Lung (tissue), 12 donors: ENCODE data around the gene SLC28A3. TPM values are rescaled to one million over a fixed set of nuclear protein-coding genes. Genes with fewer than 3 reads are reported as not detected.

Experiments
- ATAC-seq: fragments of 200-7000 bp; cut with Tn5 transposase; one replicate; pipeline ENCODE4 v1.9.1; 2020; ENCODE audit warnings: moderate number of reproducible peaks; ENCODE audit not compliant: insufficient read depth, low FRiP score
- DNase-seq, 3 donors: peaks; one replicate each; pipeline ENCODE4 v3.0.0-alpha.2; 2013 to 2017
- H3K27ac ChIP-seq, 2 donors: one replicate each; pipeline ENCODE4 v1.5.1; 2013; ENCODE audit warnings: mild to moderate bottlenecking in 2 of 2, moderate library complexity in 2 of 2, control low read depth in 1 of 2, inconsistent platforms in 1 of 2, low read depth in 1 of 2, low read length in 1 of 2
- H3K27me3 ChIP-seq, 3 donors: one replicate each; pipeline ENCODE4 v1.5.1; 2013; ENCODE audit warnings: low read length in 2 of 3; ENCODE audit not compliant: control insufficient read depth in 3 of 3, insufficient read depth in 3 of 3
- H3K36me3 ChIP-seq, 4 donors: one replicate each; pipeline ENCODE4 v1.5.1; 2013; ENCODE audit warnings: low read length in 4 of 4, mild to moderate bottlenecking in 1 of 4, moderate library complexity in 1 of 4; ENCODE audit not compliant: control insufficient read depth in 4 of 4, insufficient read depth in 4 of 4
- H3K4me1 ChIP-seq, 5 donors: one replicate each; pipeline ENCODE4 v1.5.1; 2013; ENCODE audit warnings: low read length in 5 of 5, mild to moderate bottlenecking in 2 of 5, moderate library complexity in 1 of 5; ENCODE audit not compliant: control insufficient read depth in 5 of 5, insufficient read depth in 5 of 5
- H3K4me3 ChIP-seq: one replicate; pipeline ENCODE4 v1.5.1; 2013; ENCODE audit warnings: mild to moderate bottlenecking, control low read depth, moderate library complexity
- H3K9ac ChIP-seq, 2 donors: one replicate each; pipeline ENCODE4 v1.5.1; 2013; ENCODE audit warnings: low read length in 2 of 2, control low read depth in 1 of 2; ENCODE audit not compliant: insufficient read depth in 1 of 2
- H3K9me3 ChIP-seq, 4 donors: one replicate each; pipeline ENCODE4 v1.5.1; 2013; ENCODE audit warnings: low read length in 3 of 4, mild to moderate bottlenecking in 1 of 4, moderate library complexity in 1 of 4; ENCODE audit not compliant: control insufficient read depth in 4 of 4, insufficient read depth in 3 of 4
- CTCF ChIP-seq: IDR thresholded peaks from 2 replicates; pipeline ENCODE4 v1.5.1; 2012; ENCODE audit warnings: mild to moderate bottlenecking; ENCODE audit errors: control extremely low read depth, extremely low read depth
- WGBS, 2 donors: extraction: QIAGEN DNeasy Blood & Tissue Kit; methylation state at CpG; one replicate each; pipeline ENCODE4 v1.1.7; 2013; 5-methylcytosine and 5-hydroxymethylcytosine counted together
- polyA plus RNA-seq, 2 donors: library from polyadenylated mRNA; stranded (reverse); fragments of 200-250 nt; gene quantifications; one replicate each; pipeline ENCODE4 v1.2.1, GENCODE V29; 2013
- total RNA-seq, 2 donors: library from RNA; depleted of rRNA in 1 of 2; stranded (reverse); fragments of >200 nt in 1 of 2; gene quantifications; one replicate each; pipeline ENCODE4 v1.2.1, GENCODE V29; 2014 to 2021
- donor health status: control.
- donor health status: control.
- donor health status: Bipolar disorder and iron deficiency.
- donor health status: healthy.
- donor health status: DM: yes; HTN: yes; CAD: no.

The SLC28A3 gene
- total and polyA plus RNA-seq, 4 donors, result 0.59 to 4.0 (median 0.88) TPM

- no peak overlapping the region for H3K9ac ChIP-seq
- H3K9me3 ChIP-seq, result no peaks in the 10 kb centered on the region
- no peak overlapping the region for H3K27ac ChIP-seq
- H3K27me3 ChIP-seq, result no peaks in the 10 kb centered on the region
- TF ChIP-seq CTCF, result no peak
- 27 to 60% methylated on average over 2 of the region's 2 CpGs for WGBS, 2 donors
- DNase-seq, result no peak
- H3K36me3 ChIP-seq, result no peaks in the 10 kb centered on the region
- no peaks in the 10 kb centered on the region for H3K4me1 ChIP-seq
- no peak for ATAC-seq
- no peak overlapping the region for H3K4me3 ChIP-seq
Observed at GRCh38 chr9:84323858-84324257, 16.7 kb downstream of the SLC28A3 start.

GRCh38 chr9:84322828-84323227 is 17.7 kb downstream of the SLC28A3 start:
- no peak for ATAC-seq
- no peak for TF ChIP-seq CTCF
- no peak overlapping the region for H3K27ac ChIP-seq

GRCh38 chr9:84320231-84320630 is 20.3 kb downstream of the SLC28A3 start:
- Histone ChIP-seq H3K36me3 (no peaks in the 10 kb centered on the region), H3K4me1 (no peaks in the 10 kb centered on the region), H3K4me3 (no peak overlapping the region), H3K27ac (no peak overlapping the region), H3K9me3 (no peaks in the 10 kb centered on the region), H3K27me3 (no peaks in the 10 kb centered on the region), H3K9ac (no peak overlapping the region)
- DNase-seq (no peak), ATAC-seq (no peak)
- WGBS, 2 donors, result 95 to 96% methylated on average over 1 of the region's 1 CpG
- no peak for TF ChIP-seq CTCF

More at GRCh38 chr9:84322828-84323227, 17.7 kb downstream of the SLC28A3 start:
- Histone ChIP-seq H3K4me1 (no peaks in the 10 kb centered on the region), H3K4me3 (no peak overlapping the region), H3K9me3 (no peaks in the 10 kb centered on the region), H3K9ac (no peak overlapping the region), H3K27me3 (no peaks in the 10 kb centered on the region), H3K36me3 (no peaks in the 10 kb centered on the region)
- no peak for DNase-seq
- 98 to 100% methylated on average over 1 of the region's 1 CpG for WGBS, 2 donors

- 84 to 95% methylated on average over 4 of the region's 4 CpGs for WGBS, 2 donors
- DNase-seq (no peak), ATAC-seq (no peak)
- Histone ChIP-seq H3K27me3 (no peaks in the 10 kb centered on the region), H3K4me3 (no peak overlapping the region), H3K27ac (no peak overlapping the region), H3K4me1 (no peaks in the 10 kb centered on the region), H3K36me3 (no peaks in the 10 kb centered on the region), H3K9me3 (no peaks in the 10 kb centered on the region), H3K9ac (no peak overlapping the region)
- no peak for TF ChIP-seq CTCF
Observed at GRCh38 chr9:84319632-84320031, 20.9 kb downstream of the SLC28A3 start.
